H1 (cell line): ENCODE measurements around the gene SPOCK1. TPM values are rescaled to one million over a fixed set of nuclear protein-coding genes. Genes with fewer than 3 reads are reported as not detected.
A peak's percentile ranks its signal among the peaks of the same experiment; 100 is the strongest.

Source experiments
- CTCF ChIA-PET: fragments of 300-600 bp; sonication (Branson Sonifier 250); formaldehyde crosslinking; loops from one replicate; lab custom pipeline; 2021; ENCODE audit not compliant: partially characterized antibody; lab: Charles Lee
- POLR2A ChIA-PET: fragments of 300-600 bp; sonication (Branson Sonifier 250); formaldehyde crosslinking; loops from one replicate; lab custom pipeline; 2021; ENCODE audit warnings: inconsistent platforms; ENCODE audit not compliant: partially characterized antibody; lab: Charles Lee
- DNase-seq, 2 experiments: peaks; one replicate each; pipeline versions ENCODE4 v3.0.0 to v3.0.0-alpha.2; 2010 to 2022; ENCODE audit warnings: low spot score in 2 of 2, low read depth in 1 of 2, mixed read lengths in 1 of 2
- FAIRE-seq: peaks from 2 replicates; lab custom pipeline; 2011; peaks lifted over from hg19 to GRCh38; lab: Jason Lieb, UNC
- H2AFZ ChIP-seq: 2 replicates; pipeline ENCODE4 v1.8.1; 2012; ENCODE audit warnings: low read length, inconsistent platforms
- H2AK5ac ChIP-seq: 2 replicates; pipeline ENCODE4 v1.6.1; 2013; ENCODE audit warnings: low read depth, low read length
- H2BK120ac ChIP-seq: replicated peaks from 2 replicates; pipeline ENCODE3; 2013; ENCODE audit warnings: low read depth, low read length, inconsistent platforms
- H2BK12ac ChIP-seq: 2 replicates; pipeline ENCODE4 v1.6.1; 2013; ENCODE audit warnings: low read depth, low read length
- H2BK15ac ChIP-seq: 2 replicates; pipeline ENCODE4 v1.6.1; 2013; ENCODE audit warnings: low read length
- H2BK20ac ChIP-seq: 2 replicates; pipeline ENCODE4 v1.6.1; 2013; ENCODE audit warnings: low read length
- H2BK5ac ChIP-seq: 2 replicates; pipeline ENCODE4 v1.6.1; 2013; ENCODE audit warnings: low read depth, low read length
- H3K14ac ChIP-seq: 2 replicates; pipeline ENCODE4 v1.6.1; 2013; ENCODE audit warnings: inconsistent platforms; ENCODE audit not compliant: insufficient read length
- H3K18ac ChIP-seq: 2 replicates; pipeline ENCODE4 v1.6.1; 2013; ENCODE audit warnings: low read length; ENCODE audit errors: extremely low read depth
- H3K23ac ChIP-seq: 2 replicates; pipeline ENCODE4 v1.6.1; 2013; ENCODE audit warnings: inconsistent platforms; ENCODE audit not compliant: insufficient read length
- H3K23me2 ChIP-seq: 2 replicates; pipeline ENCODE4 v1.6.1; 2013; ENCODE audit warnings: low read depth, low read length
- H3K27ac ChIP-seq: 2 replicates; pipeline ENCODE4 v1.6.1; 2011; ENCODE audit warnings: low read depth, low read length, inconsistent platforms
- H3K27me3 ChIP-seq, 4 experiments: replicated peaks in 1 of 4; 1 replicate in 1 of 4; 2 replicates in 3 of 4; pipeline versions ENCODE4 v1.6.1 to v1.8.1; 2011 to 2013; ENCODE audit warnings: low read length in 3 of 4, mild to moderate bottlenecking in 3 of 4, inconsistent platforms in 2 of 4, mixed read lengths in 2 of 4, moderate library complexity in 1 of 4; ENCODE audit not compliant: control insufficient read depth in 3 of 4, insufficient read depth in 3 of 4; ENCODE audit errors: extremely low read depth in 1 of 4
- H3K36me3 ChIP-seq, 4 experiments: 2 replicates each; pipeline versions ENCODE4 v1.6.1 to v1.8.1; 2011 to 2013; ENCODE audit warnings: mild to moderate bottlenecking in 4 of 4, low read length in 3 of 4, moderate library complexity in 2 of 4, control low read depth in 1 of 4, inconsistent platforms in 1 of 4; ENCODE audit not compliant: insufficient read depth in 4 of 4, control insufficient read depth in 2 of 4
- H3K4ac ChIP-seq: replicated peaks from 2 replicates; pipeline ENCODE3; 2013; ENCODE audit warnings: low read length, low read depth, mixed read lengths, inconsistent platforms; ENCODE audit not compliant: insufficient read length
- H3K4me1 ChIP-seq, 4 experiments: replicated peaks in 1 of 4; 1 replicate in 1 of 4; 2 replicates in 3 of 4; pipeline versions ENCODE4 v1.6.1 to v1.8.1; 2011 to 2013; ENCODE audit warnings: low read length in 3 of 4, inconsistent platforms in 2 of 4, mixed read lengths in 1 of 4; ENCODE audit not compliant: insufficient read depth in 4 of 4, control insufficient read depth in 3 of 4
- H3K4me2 ChIP-seq, 2 experiments: 2 replicates each; pipeline versions ENCODE4 v1.6.1 to v1.8.1; 2011 to 2013; ENCODE audit warnings: low read depth in 2 of 2, low read length in 2 of 2, control low read depth in 1 of 2, inconsistent platforms in 1 of 2, mild to moderate bottlenecking in 1 of 2; ENCODE audit not compliant: insufficient read depth in 1 of 2
- H3K4me3 ChIP-seq, 4 experiments: fragments of 200-600, 300-600 bp in 1 of 4; sonication (generic), shearing (Covaris generic), sonication (Bioruptor Twin) in 1 of 4; 2 replicates each; pipeline versions ENCODE4 v1.5.1 to v1.8.1; 2011 to 2016; ENCODE audit warnings: low read length in 4 of 4, low read depth in 3 of 4, control low read depth in 2 of 4, inconsistent platforms in 2 of 4, mild to moderate bottlenecking in 2 of 4, mixed read lengths in 1 of 4, moderate library complexity in 1 of 4; ENCODE audit not compliant: insufficient read depth in 2 of 4; ENCODE audit errors: extremely low read depth in 1 of 4
- H3K56ac ChIP-seq: replicated peaks from 2 replicates; pipeline ENCODE3; 2013; ENCODE audit warnings: low read depth, mild to moderate bottlenecking, mixed read lengths, low read length, inconsistent platforms; ENCODE audit not compliant: insufficient read length
- H3K79me1 ChIP-seq: 2 replicates; pipeline ENCODE4 v1.6.1; 2013; ENCODE audit warnings: low read depth, low read length, control low read depth
- H3K79me2 ChIP-seq, 2 experiments: 2 replicates each; pipeline versions ENCODE4 v1.6.1 to v1.8.1; 2012 to 2013; ENCODE audit warnings: low read length in 2 of 2, mild to moderate bottlenecking in 2 of 2, inconsistent platforms in 1 of 2; ENCODE audit not compliant: insufficient read depth in 2 of 2, control insufficient read depth in 1 of 2
- H3K9ac ChIP-seq, 4 experiments: replicated peaks in 1 of 4; 1 replicate in 1 of 4; 2 replicates in 3 of 4; pipeline versions ENCODE4 v1.6.1 to v1.8.1; 2011 to 2013; ENCODE audit warnings: low read depth in 3 of 4, low read length in 3 of 4, control low read depth in 2 of 4, mild to moderate bottlenecking in 2 of 4, moderate library complexity in 2 of 4, inconsistent platforms in 1 of 4; ENCODE audit errors: extremely low read depth in 1 of 4
- H3K9me3 ChIP-seq, 2 experiments: 2 replicates each; pipeline versions ENCODE4 v1.6.1 to v1.8.1; 2012 to 2013; ENCODE audit warnings: mild to moderate bottlenecking in 2 of 2, moderate library complexity in 2 of 2, control low read depth in 1 of 2, inconsistent platforms in 1 of 2, low read depth in 1 of 2, low read length in 1 of 2, mixed read lengths in 1 of 2; ENCODE audit not compliant: insufficient read depth in 2 of 2
- H4K20me1 ChIP-seq, 2 experiments: replicated peaks in 1 of 2; 2 replicates each; pipeline versions ENCODE3 to v1.8.1; 2011 to 2013; ENCODE audit warnings: inconsistent platforms in 2 of 2, low read length in 2 of 2, mild to moderate bottlenecking in 1 of 2; ENCODE audit not compliant: insufficient read depth in 2 of 2, control insufficient read depth in 1 of 2
- H4K5ac ChIP-seq: 2 replicates; pipeline ENCODE4 v1.6.1; 2013; ENCODE audit warnings: low read length, low read depth, mixed read lengths, inconsistent platforms; ENCODE audit not compliant: insufficient read length
- H4K8ac ChIP-seq: 2 replicates; pipeline ENCODE4 v1.8.0; 2013; ENCODE audit warnings: mild to moderate bottlenecking, moderate library complexity, low read length, inconsistent platforms; ENCODE audit not compliant: insufficient read depth; ENCODE audit errors: extremely low read depth
- H4K91ac ChIP-seq: replicated peaks from 2 replicates; pipeline ENCODE3; 2013; ENCODE audit warnings: low read length, mixed read lengths, inconsistent platforms; ENCODE audit not compliant: insufficient read length
- CTBP2 ChIP-seq: IDR thresholded peaks from 2 replicates; pipeline ENCODE4 v1.7.0; 2011; ENCODE audit warnings: borderline replicate concordance, mild to moderate bottlenecking, moderate library complexity, mixed read lengths, low read length; ENCODE audit not compliant: insufficient read depth, insufficient read length
- FOSL1 ChIP-seq: IDR thresholded peaks from 2 replicates; pipeline ENCODE4 v1.6.1; 2011; ENCODE audit warnings: mild to moderate bottlenecking, low read depth, low read length, moderate library complexity; ENCODE audit not compliant: insufficient read depth
- RNF2 ChIP-seq: fragments of 200-900, 300-1000 bp; sonication (generic); IDR thresholded peaks from 2 replicates; pipeline ENCODE4 v1.7.1; 2016; ENCODE audit warnings: borderline replicate concordance, low read depth, mild to moderate bottlenecking, antibody characterized with exemption, low read length; ENCODE audit not compliant: poor library complexity, severe bottlenecking; ENCODE audit errors: missing control alignments
- SP1 ChIP-seq: IDR thresholded peaks from 2 replicates; pipeline ENCODE4 v1.6.1; 2011; ENCODE audit warnings: low read depth, low read length
- WGBS, 2 experiments: shearing (Covaris generic) in 1 of 2; methylation state at CpG; one replicate each; pipeline versions ENCODE4 v1.1.6 to v1.1.7; 2013 to 2015; ENCODE audit warnings: low lambda C conversion rate in 2 of 2, mixed read lengths in 2 of 2, inconsistent platforms in 1 of 2, low coverage in 1 of 2, missing lambda C conversion rate in 1 of 2; ENCODE audit not compliant: insufficient replicate concordance in 2 of 2, insufficient coverage in 1 of 2, insufficient read length in 1 of 2; ENCODE audit errors: extremely low coverage in 1 of 2, missing lambda C conversion rate in 1 of 2; 5-methylcytosine and 5-hydroxymethylcytosine counted together
- polyA plus RNA-seq, 7 experiments: library from polyadenylated mRNA; depleted of rRNA in 3 of 7; stranded (reverse) in 5 of 7; unstranded in 2 of 7; fragments of >200 nt in 5 of 7; fragments of 200-250 nt in 2 of 7; gene quantifications; 1 replicate in 5 of 7; 2 replicates in 1 of 7; 4 replicates in 1 of 7; pipeline versions ENCODE4 v1.2.1 to v1.2.3, GENCODE V29; 2011 to 2013; ENCODE audit warnings: missing spikeins in 2 of 7, mixed read lengths in 2 of 7
- total RNA-seq: library from RNA; stranded (reverse); fragmentation: NEBNext Ultra II Directional; extraction: Animal tissue kit (Norgen Biotek cat#: 25700); gene quantifications from 2 replicates; pipeline ENCODE4 v1.2.1, GENCODE V29; 2021

SPOCK1 gene
- total and polyA plus RNA-seq, 2 of the 8 experiments (the other 6 are each of a cell fraction or from before 2014, with no cell fraction given) = 6.9 to 18.1 TPM

- peaks cover 0 to 2% (median 0%) of the 10 kb centered on the region in 4 experiments; a peak in 1 of 7 replicates for H3K4me1 ChIP-seq
- no peak overlapping the region for H2BK12ac ChIP-seq
- H2BK5ac ChIP-seq = no peak overlapping the region
- no peak overlapping the region for H3K56ac ChIP-seq
- no peaks in the 10 kb centered on the region for H3K23me2 ChIP-seq
- WGBS, 2 experiments = 92% methylated on average over 2 of the region's 2 CpGs; no CpG with 5 or more reads in 1 of the 2 experiments
- H3K23ac ChIP-seq = no peak overlapping the region
- H2BK20ac ChIP-seq = no peak overlapping the region
- H4K8ac ChIP-seq = no peak overlapping the region
- no peak overlapping the region for H3K4me3 ChIP-seq
- H4K5ac ChIP-seq = no peak overlapping the region
- no peak overlapping the region for H2AK5ac ChIP-seq
- no peak overlapping the region for H2BK15ac ChIP-seq
- FAIRE-seq (peak; percentile 48), DNase-seq (no peak)
- H3K36me3 ChIP-seq = no peaks in the 10 kb centered on the region
- H3K79me2 ChIP-seq = no peaks in the 10 kb centered on the region
- no peak overlapping the region for H3K9ac ChIP-seq
- H3K27me3 ChIP-seq = no peaks in the 10 kb centered on the region
- H3K27ac ChIP-seq = no peak overlapping the region
- H3K4ac ChIP-seq = no peak overlapping the region
- no peak overlapping the region for H3K14ac ChIP-seq
- CTCF ChIA-PET = interaction anchor here (1.8 kb wide), 1 partner anchor 92 kb away, joined by 5 read pairs; no protein-coding TSS in a partner anchor
- H4K20me1 ChIP-seq = no peaks in the 10 kb centered on the region
- H3K18ac ChIP-seq = no peak overlapping the region
- no peak overlapping the region for H2AFZ ChIP-seq
- H3K79me1 ChIP-seq = no peaks in the 10 kb centered on the region
- no peak overlapping the region for H4K91ac ChIP-seq
- no peaks in the 10 kb centered on the region for H3K9me3 ChIP-seq
- POLR2A ChIA-PET = no interaction called here
- H3K4me2 ChIP-seq = no peak overlapping the region
- no peak overlapping the region for H2BK120ac ChIP-seq
- TF ChIP-seq SP1 = no peak
- no peak for TF ChIP-seq CTBP2
- TF ChIP-seq RNF2 = no peak
- TF ChIP-seq FOSL1 = no peak
Observed at GRCh38 chr5:137252512-137252911, 246.6 kb downstream of the SPOCK1 start.
